ENCODE results near the gene CAPN1. TPM values are rescaled to one million over a fixed set of nuclear protein-coding genes. Genes with fewer than 3 reads are reported as not detected.

CAPN1 gene
- total and polyA plus RNA-seq, 2 of the 13 experiments (the other 11 are each of a cell fraction or from before 2014, with no cell fraction given), result 57.3 to 82.6 TPM

DNA sequence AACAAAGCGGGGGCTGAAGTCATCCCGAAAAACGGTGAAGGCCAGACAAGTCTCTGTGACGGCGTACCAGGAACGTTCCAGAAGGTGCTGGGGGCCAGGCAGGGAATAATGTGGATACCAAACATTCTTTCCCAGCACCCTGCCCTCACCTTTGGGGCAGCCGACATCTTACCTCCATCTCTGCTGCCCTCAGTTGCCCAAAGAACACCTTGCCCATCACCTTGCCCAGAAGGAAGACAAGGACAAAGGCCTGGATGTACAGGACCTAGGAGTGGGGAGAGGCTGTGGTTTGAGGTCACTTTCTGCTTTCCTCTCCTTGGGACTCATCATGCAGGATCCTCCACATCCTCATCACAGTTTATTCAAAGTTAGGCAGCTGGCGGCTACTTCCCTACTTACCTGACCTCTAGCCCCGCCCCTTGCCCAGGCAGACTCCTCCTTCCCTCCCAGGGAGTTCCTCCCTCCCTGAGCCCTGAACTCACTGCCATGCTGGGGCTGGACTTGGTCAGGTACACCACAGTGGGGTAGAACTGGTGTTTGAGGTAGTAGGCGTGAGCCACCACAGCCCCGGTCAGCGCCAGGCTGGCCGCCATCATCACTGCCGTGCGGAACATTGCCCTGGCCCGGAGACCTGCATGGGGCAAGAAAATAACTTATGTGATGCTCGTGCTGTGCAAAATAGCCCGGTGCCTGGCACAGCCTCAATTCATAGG is 48.6 kb upstream of the CAPN1 start:
- no peaks in the 10 kb centered on the region for H3K9me3 ChIP-seq (ENCODE audit: low read length)
- no TSS peak for BruUV-seq (replicated peaks)
- H3K4me2 ChIP-seq (ENCODE audit: low read depth, low read length), result peak overlapping the region; percentile 92
- intact Hi-C loops (cut with micrococcal nuclease; ENCODE audit: unreplicated experiment) (no loop called here), in situ Hi-C loops (cut with HindIII; ENCODE audit: extremely low pct_ligation_motif_present, low pct_unique_long_range_greater_than_20kb) (no loop called here)
- peak; percentile 14 for ATAC-seq
- WGBS (ENCODE audit: low lambda C conversion rate), result 65% methylated on average over 10 of the region's 18 CpGs
- H3K4me3 ChIP-seq (replicated peaks in 1 of 3; ENCODE audit: insufficient read depth in 1 of 3, low read depth in 2 of 3, low read length in 3 of 3), result peak overlapping the region; percentile 85 to 94 (median 92)
- ChIA-PET POLR2A (interaction anchor here (3.2 to 5.1 kb wide), 5 partner anchors 10 to 47 kb away, joined by 23 to 105 read pairs (median 85); partner anchors contain the start of genes CAPN1, FAU, MRPL49 and TM7SF2), CTCF (ENCODE audit: low intra/inter-chr PET ratio, low total read pairs) (interaction anchor here (1.3 kb wide), 1 partner anchor 47 kb away, joined by 3 read pairs; no protein-coding TSS in a partner anchor)
- no peak overlapping the region for H2AFZ ChIP-seq (ENCODE audit: low read length)
- peaks cover 26% of the 10 kb centered on the region for H3K79me2 ChIP-seq (ENCODE audit: insufficient read depth, low read length)
- H4K20me1 ChIP-seq (ENCODE audit: insufficient read depth, low read length), result peaks cover 17% of the 10 kb centered on the region
- peaks cover 25% of the 10 kb centered on the region for H3K4me1 ChIP-seq (ENCODE audit: insufficient read depth, low read length)
- peaks cover 31 to 45% of the 10 kb centered on the region in 2 experiments for H3K36me3 ChIP-seq (replicated peaks in 1 of 2; ENCODE audit: control insufficient read depth in 1 of 2, insufficient read depth in 2 of 2, low read length in 2 of 2)
- DNase-seq (ENCODE audit: low spot score), result peak; percentile 47
- H3K27ac ChIP-seq (ENCODE audit: extremely low read length, insufficient read depth, low read length), result peak overlapping the region; percentile 96
- no peaks in the 10 kb centered on the region; a peak in 1 of 5 replicates for H3K27me3 ChIP-seq (ENCODE audit: control insufficient read depth in 1 of 2, insufficient read depth in 2 of 2, low read length in 2 of 2)
- no peak for FAIRE-seq
- H3K9ac ChIP-seq (ENCODE audit: insufficient read depth, low read depth, low read length), result peak overlapping the region; percentile 96
- TF ChIP-seq POLR2AphosphoS5 (IDR thresholded peaks at IDR 0.05; ENCODE audit: low read depth, low read length), result peak; percentile 69
- 0 out of 2 replicates have a peak, but pooled peaks have one; percentile 23 for TF ChIP-seq SP4 (CRISPR knock-in tag; IDR thresholded peaks at IDR 0.05)
- TF ChIP-seq MED1 (CRISPR knock-in tag; IDR thresholded peaks at IDR 0.05), result 0 out of 2 replicates have a peak, but pooled peaks have one; percentile 12
- peak; percentile 53 for TF ChIP-seq POLR2G (IDR thresholded peaks at IDR 0.05; ENCODE audit: low read depth, low read length)
- TF ChIP-seq IRF2 (CRISPR knock-in tag; IDR thresholded peaks at IDR 0.05), result no peak
- peak in 1 of 2 experiments; percentile 74; a peak in 3 of 4 replicates for TF ChIP-seq POLR2A (IDR thresholded peaks at IDR 0.05; ENCODE audit: insufficient read depth in 1 of 2, low read depth in 2 of 2, low read length in 2 of 2)
- no peak for TF ChIP-seq GATAD1 (CRISPR knock-in tag; IDR thresholded peaks at IDR 0.05)
- 0 out of 2 replicates have a peak, but pooled peaks have one; percentile 31 for TF ChIP-seq HES4 (CRISPR knock-in tag; IDR thresholded peaks at IDR 0.05; ENCODE audit: borderline replicate concordance)
- no peak for TF ChIP-seq ZSCAN29 (CRISPR knock-in tag; conservative IDR thresholded peaks at IDR 0.05)
- TF ChIP-seq ZNF263 (CRISPR knock-in tag; IDR thresholded peaks at IDR 0.05), result peak; percentile 67
- peak; percentile 8; the same call in 1 of the 2 replicates for TF ChIP-seq ZNF350 (CRISPR knock-in tag; IDR thresholded peaks at IDR 0.05; ENCODE audit: borderline replicate concordance, low read depth)
- no peak for TF ChIP-seq ZBTB38 (CRISPR knock-in tag; IDR thresholded peaks at IDR 0.05)
- TF ChIP-seq, protein P1, sequence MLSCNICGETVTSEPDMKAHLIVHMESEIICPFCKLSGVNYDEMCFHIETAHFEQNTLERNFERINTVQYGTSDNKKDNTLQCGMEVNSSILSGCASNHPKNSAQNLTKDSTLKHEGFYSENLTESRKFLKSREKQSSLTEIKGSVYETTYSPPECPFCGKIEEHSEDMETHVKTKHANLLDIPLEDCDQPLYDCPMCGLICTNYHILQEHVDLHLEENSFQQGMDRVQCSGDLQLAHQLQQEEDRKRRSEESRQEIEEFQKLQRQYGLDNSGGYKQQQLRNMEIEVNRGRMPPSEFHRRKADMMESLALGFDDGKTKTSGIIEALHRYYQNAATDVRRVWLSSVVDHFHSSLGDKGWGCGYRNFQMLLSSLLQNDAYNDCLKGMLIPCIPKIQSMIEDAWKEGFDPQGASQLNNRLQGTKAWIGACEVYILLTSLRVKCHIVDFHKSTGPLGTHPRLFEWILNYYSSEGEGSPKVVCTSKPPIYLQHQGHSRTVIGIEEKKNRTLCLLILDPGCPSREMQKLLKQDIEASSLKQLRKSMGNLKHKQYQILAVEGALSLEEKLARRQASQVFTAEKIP (CRISPR knock-in tag; IDR thresholded peaks at IDR 0.05; ENCODE audit: borderline replicate concordance), result no peak
- 0 out of 2 replicates have a peak, but pooled peaks have one; percentile 53 for TF ChIP-seq ZNF296 (CRISPR knock-in tag; conservative IDR thresholded peaks at IDR 0.05)
- TF ChIP-seq, protein P2, sequence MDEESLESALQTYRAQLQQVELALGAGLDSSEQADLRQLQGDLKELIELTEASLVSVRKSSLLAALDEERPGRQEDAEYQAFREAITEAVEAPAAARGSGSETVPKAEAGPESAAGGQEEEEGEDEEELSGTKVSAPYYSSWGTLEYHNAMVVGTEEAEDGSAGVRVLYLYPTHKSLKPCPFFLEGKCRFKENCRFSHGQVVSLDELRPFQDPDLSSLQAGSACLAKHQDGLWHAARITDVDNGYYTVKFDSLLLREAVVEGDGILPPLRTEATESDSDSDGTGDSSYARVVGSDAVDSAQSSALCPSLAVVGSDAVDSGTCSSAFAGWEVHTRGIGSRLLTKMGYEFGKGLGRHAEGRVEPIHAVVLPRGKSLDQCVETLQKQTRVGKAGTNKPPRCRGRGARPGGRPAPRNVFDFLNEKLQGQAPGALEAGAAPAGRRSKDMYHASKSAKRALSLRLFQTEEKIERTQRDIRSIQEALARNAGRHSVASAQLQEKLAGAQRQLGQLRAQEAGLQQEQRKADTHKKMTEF (CRISPR knock-in tag; IDR thresholded peaks at IDR 0.05), result 0 out of 2 replicates have a peak, but pooled peaks have one; percentile 5
- no peak for TF ChIP-seq ZNF335 (CRISPR knock-in tag; IDR thresholded peaks at IDR 0.05)
- no peak for TF ChIP-seq ARNT (IDR thresholded peaks at IDR 0.05)
- TF ChIP-seq, protein P3, sequence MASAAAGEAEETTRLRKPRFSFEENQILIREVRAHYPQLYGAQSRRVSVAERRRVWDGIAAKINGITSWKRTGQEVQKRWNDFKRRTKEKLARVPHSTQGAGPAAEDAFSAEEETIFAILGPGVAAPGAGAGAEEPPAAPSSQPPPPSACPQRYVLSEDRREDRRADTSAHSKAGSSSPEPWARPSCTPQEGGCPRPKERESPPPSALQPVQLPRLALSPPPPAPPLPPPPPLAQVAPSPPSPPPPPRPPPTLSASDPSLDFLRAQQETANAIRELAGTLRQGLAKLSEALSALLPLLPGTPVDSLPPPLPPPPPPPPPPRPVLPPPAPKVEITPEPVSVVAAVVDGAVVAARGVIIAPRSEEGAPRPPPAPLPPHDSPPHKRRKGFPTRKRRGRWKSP (CRISPR knock-in tag; IDR thresholded peaks at IDR 0.05), result 0 out of 2 replicates have a peak, but pooled peaks have one; percentile 17
- TF ChIP-seq ZNF883 (CRISPR knock-in tag; IDR thresholded peaks at IDR 0.05; ENCODE audit: not compliant biosample characterization), result no peak
- peak; percentile 62 for TF ChIP-seq SAP130 (CRISPR knock-in tag; IDR thresholded peaks at IDR 0.05; ENCODE audit: low read depth)
- no peak for TF ChIP-seq ZC3H4 (CRISPR knock-in tag; IDR thresholded peaks at IDR 0.05; ENCODE audit: borderline replicate concordance)
